GM18867 (cell line): ENCODE data around the gene DLL1.

Experiments used
- ATAC-seq: cut with Tn5 transposase; IDR thresholded peaks from one replicate; pipeline ENCODE4 v1.9.1; 2021; ENCODE audit warnings: mild to moderate bottlenecking, moderate library complexity; ENCODE audit not compliant: unreplicated experiment

Gene DLL1

DNA sequence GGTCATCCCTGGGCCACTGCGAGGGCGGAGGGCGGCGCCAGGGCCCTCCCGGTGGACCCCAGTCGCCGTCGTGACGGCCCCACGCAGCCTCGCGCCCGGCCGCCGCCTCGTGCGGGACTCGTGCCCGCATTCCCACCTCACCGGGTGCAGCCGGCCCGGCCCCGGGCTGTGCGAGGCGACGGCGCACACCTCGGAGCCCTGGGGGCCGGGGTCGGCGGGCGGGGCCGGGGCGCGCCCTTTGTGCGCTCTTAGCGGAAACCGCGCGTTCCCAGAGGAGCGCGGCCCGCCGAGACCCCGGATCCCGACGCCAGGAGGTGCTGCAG, 5.5 kb upstream of the DLL1 start:
- ATAC-seq: no peak

DNA sequence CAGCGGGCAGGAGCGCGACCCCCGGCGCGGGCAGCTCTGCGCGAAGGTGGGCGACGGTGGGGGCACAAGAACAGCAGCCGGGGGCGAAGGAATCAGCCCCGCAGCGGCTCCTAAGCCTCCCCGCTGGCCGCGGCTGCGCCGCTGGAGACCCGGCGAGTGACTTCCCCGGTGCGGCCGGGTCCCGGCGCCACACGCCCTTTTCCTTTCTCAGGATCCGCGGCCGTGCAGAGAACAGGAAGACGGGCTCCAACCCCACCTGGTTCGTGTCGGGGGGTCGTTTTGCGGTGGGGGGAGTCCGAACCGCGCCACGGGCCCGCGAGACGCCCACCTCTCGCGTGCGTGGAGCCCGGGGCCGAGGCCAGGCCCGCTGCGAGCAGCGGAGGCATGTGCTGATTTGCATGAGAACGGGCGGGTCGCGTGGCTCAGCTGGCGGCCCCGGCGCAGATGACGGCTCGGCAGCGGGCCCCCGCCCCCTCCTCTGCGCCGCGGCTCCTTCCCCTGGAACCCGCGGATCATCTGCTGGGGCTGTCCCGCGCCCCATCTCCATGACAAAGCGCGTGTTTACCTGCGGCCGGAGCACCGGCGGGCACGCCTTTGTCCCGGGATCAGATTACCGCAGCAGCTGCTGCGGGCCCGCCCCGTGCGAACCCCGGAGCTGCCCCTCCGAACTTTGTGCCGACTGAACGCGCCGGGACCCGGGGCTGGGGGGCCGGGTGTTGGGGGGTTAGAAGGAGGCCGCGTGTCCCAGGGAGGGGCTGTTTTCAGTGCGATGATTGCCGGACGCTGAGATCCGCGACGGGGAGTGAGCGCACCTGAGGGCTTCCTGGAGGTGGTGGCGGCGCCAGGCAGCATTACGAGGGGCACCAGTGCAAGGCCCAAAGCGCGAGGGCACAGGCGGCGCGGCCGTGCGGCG, 4.9 kb upstream of the DLL1 start:
- peak; percentile 64 for ATAC-seq

DNA sequence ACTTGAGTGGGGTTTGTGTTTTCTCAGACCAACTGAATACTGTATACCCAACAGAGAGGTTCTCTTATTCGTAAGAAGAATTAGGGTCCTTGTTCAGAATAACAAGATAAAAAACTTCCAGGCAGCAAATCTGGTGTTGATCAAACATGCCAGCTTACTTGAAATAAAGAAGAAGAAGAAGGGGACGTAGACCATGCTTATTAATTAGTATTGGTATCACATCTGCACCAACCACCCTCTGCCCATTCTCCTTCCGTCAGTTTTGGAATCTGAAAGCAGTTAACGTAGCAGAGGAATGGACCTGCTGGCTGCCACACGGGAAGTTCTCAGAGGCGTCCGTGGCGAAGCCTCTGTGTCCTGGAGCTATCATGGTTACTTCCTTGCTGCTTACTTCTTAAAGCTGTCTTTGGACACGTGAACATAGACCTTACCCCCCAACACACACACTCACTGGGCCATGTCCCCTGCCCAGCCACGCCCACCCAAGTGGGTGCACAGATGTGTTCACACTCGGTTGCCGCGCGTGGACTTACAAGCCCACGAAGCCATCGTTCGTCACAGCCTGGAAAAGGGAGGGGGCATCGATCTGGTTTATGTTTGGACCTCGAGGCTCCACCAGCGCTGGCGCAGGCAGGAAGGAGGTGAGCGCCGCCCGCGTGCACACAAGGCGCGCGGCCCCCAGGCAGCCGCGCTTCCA, 4.1 kb upstream of the DLL1 start:
- no peak for ATAC-seq

DNA sequence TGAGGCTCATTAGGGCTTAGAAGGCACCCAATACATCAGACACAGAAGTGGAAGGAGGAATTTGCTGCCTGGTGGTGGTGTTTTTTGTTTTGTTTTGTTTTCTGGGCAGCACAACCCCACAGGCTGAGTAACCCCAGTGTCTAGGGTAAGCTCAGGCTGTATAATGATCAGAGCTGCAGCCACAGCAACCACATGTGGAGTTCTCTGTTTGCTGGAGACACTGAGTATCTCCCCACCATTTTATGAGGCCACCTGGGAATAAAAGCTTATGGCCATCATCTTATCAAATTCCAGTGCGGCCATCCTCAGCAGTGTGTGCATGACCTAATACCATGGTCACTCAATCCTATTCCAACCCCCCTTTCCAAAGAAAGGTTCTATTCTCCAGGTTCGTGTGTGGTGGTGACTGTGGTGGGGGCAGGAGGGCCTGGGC, 3.4 kb upstream of the DLL1 start:
- no peak for ATAC-seq

DNA sequence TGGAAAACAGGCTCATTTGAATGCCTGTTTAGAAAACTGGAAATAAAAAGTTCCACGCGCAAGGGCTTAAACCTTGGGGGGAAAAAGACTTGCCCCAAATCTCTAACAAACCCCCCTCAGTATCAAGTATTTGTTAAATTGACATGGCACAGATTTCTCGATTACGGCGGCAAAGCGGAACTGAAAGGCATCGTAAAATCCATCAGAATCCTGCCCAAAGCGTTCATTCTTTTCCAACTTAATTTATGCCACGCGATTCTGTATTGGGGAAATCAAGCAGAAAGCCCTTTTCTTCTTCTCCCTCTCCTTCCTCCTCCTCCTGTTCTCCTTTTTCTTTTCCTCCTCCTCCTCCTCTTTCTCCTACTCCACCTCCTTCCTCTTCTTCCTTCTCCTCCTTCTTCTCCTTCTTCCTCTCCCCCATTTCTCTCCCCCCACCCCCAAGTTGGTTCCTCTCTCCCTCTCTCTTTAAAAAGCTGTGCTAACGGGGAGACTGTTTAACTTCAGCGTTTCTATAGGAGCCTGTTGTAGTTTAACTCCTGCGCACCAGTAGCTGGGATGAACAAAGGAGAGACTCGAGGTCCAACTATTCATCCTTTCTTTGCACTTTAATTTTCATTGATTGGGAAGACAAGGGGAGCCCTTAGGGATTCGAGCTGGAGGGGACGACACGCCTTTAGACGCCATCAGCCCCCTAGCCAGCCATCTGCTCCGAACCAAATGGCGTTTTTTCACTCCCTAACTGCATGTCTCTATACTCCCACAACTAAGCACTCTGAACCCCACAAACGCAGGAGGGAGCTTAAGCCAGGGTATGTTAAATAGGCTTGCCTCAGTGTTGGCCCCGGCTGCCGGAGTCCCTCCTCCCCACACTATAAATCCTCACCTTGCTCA, 2.7 kb upstream of the DLL1 start:
- ATAC-seq: no peak

DNA sequence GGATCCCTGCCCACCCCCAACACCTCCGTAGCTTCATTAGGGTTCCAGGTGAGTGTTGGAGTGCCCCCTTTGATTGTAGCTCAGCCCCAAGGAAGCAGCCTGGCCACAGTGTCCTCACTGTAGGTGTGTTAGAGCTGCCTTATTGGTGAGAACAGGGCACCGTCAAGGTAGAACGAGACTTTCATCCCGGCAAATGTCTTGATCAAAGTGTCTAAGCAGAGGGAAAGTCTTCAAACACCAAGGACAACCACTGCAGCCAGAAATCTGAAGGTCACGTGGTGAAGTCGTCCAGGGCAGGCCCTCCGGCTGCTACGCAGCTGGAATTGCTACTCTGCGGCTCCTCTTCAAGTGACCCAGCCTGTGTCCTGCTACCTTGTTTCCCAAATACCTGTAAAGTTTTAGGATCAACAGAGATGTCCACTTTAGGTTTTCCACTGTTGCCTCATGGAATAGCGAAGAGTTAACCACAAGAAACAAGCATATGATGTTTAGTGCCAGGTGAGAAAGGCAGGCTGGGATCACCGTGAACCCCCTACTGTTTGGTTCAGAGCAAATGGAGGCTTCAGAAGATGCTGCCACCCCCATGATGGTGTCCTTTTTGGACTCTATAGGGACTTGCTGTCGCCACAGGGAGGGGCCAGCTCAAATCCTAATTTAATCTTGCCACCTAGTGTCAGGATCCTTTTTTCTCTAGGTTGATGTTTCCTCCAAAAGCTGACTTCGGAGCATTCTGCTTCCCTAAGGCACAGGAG, 1.7 kb upstream of the DLL1 start:
- no peak for ATAC-seq

DNA sequence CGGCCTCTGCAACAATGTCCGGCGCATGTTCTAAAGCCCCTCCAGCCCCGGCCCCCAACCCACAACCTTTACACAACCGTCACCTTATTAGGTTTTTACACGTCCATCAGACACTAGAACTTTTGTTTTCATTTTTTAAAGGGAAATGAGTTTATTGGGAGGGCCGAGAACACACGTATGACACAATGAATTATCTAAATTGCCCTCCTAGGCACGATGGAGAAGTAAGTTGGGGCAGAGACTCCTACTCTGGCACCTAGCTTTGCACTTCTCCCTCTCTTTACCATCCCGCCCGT, 1.2 kb upstream of the DLL1 start:
- ATAC-seq: no peak

DNA sequence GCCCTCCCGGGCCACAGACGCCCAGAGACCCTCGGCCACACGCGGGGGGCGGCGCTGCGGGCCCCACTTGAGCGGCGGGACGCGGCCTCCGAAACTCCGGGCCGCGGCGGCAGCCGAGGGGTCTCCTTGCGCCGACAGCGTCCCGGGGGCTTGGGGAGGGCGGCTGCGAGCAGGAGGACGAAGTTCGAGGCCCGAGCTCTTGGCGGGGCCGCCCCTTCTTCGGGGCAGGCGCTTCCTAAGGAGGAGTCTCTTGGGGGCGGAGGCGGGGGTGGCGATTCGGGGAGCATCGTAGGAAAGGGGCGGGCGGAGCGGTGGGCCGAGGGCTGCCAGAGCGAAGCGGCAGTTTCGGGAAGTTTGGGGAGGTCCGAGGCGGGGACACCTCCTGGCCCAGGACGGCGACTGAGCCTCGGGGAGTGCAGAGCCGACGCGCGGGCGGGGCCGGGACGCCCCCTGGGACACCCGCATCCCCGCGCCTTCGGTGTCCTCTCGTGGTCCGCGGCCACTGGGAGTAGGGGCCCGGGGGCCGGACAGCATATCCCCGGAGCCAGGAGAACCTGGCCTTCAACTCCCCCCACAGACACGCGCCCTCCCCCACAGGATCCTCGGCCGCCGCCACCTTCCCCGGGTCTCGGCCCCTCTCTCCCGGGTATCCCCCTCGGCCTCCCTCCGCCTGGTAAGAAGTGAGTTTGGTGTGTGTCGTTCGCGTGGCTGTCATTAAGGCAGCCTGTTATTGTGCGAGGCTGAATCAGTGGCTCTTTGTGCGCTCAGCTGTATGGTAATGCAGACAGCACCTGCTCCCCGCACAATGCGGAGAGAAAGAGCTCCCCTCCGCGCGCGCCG, 613 bp upstream of the DLL1 start:
- peak; percentile 38 for ATAC-seq

DNA sequence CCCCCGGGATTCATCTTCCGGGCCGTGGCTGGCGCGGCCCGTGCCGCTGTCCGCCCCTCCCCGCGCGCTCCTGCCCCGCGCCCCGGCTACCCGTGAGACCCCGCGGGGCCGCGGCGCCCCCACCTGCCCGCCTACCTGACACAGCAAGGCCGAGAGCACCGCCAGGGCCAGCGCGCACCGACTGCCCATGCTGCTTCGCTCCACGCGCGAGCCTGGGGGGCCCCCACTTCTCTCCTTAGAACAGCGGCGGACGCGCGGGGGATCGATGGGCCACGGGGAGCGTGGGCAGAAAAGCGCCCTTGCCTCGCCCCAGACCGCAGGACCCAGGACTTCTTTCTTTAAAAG, 955 bp downstream of the DLL1 start:
- ATAC-seq: no peak

DNA sequence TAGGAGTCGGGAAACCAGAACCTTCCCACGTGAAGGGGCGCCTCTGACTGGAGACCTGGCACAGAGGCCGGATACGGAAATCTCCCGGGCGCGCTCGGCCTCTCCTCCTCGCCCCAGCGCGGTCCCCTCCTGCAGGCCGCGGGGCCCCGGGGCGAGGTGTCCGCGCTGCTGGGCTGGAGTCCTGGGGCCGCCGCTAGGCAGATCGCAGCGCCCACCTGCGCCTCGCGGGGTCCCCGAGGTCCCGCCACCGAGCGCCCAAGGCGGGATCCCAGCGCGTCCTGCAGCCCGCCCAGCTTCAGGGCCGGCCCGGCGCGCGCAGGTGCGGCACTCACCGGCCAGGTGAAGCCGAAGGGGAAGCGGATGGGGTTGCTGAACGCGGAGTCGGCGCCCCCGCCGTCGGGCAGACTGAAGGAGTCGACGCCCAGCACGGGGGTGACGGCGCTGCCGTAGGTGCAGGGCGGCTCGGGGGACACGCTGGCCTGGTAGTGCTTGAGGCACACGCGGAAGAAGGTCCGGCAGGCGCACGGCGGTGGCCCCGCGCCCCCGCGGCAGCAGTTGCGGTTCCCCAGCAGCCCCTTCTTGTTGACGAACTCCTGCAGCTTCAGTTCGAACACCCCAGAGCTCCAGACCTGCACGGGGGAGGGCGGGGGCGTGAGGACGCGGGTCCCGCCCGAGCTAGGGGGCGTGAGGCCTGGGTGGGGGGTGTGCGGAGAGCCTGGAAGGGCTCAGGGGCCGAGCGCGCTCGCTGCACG, 1.5 kb downstream of the DLL1 start:
- no peak for ATAC-seq

DNA sequence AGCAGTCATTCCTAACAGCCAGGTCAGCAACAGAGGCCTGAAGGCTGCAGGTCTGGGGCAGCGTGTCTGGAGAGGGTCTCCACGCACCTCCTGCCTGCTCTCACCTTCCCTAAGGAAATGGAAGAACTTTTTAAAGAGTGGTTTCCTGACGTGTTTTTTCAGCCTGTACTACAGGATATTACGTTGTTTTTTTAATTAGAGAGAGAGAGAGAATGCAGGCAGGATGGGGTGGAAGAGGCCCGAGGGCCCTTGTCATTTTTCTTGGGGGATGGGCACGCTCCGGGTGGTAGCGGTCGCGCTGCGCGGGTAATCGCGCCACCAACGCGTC, 2.1 kb downstream of the DLL1 start:
- ATAC-seq: no peak

DNA sequence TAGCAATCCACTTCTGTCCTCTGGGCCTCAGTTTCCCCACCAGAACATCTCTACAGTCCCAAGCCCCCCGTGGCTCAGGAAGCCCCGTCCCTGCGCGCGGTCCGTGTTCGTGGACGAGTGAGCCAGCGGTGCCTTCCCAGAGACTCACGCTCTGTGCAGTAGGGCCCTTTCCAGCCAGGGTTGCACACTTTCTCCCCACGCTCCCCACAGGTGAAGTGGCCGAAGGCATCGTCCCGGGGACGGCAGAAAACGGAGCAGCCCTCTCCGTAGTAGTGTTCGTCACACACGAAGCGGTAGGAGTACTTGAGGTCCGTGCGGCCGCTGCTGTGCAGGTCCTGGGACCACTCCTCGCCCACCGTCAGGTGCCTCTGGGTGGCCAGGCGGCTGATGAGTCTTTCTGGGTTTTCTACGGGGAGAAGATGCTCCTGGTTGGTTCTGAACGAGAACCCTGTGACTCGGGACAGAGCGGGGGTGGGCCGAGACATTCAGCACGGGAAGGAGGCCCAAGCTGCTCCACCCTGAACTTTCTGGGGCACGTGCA, 2.7 kb downstream of the DLL1 start:
- no peak for ATAC-seq

DNA sequence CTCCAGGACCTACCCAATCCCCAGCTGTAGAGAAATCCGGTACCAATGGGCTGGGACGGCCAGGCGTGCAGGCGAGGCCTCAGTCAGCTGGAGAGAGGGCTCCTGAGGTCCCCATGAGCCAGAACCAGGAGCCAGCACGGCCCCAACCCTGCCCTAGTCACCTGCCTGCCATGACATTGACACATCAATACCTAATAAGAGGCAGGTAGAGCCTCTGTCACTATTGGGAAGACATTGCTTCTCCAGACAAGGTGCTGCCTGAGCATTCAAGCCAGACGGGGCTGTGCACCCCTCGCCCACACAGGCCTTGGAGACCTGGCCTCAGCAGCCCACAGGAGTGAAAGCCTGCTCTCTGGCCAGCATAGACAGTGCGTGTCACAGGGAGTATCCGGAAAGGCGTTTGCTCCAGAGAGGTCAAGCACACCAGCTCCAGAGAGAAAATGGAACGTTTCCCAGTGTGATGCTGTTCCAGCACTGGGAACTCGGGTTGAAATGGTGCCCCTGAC, 3.5 kb downstream of the DLL1 start:
- no peak for ATAC-seq

DNA sequence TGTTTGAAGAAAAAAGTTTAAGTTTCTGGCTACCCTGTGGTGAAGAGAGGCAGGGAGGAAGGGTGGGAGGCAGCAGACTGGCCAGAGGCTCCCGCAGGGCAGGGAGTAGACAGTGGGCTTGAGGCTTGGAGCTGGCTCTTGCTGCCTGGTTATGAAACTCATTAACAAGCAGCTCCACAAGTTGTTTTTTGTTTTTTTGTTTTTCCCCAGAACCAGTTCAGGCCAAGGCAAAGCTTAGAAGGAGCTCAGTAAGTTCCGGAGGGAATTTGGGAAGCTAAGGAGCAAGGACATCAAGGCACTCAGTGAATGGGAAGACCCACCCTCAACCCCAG, 4.0 kb downstream of the DLL1 start:
- ATAC-seq: no peak

DNA sequence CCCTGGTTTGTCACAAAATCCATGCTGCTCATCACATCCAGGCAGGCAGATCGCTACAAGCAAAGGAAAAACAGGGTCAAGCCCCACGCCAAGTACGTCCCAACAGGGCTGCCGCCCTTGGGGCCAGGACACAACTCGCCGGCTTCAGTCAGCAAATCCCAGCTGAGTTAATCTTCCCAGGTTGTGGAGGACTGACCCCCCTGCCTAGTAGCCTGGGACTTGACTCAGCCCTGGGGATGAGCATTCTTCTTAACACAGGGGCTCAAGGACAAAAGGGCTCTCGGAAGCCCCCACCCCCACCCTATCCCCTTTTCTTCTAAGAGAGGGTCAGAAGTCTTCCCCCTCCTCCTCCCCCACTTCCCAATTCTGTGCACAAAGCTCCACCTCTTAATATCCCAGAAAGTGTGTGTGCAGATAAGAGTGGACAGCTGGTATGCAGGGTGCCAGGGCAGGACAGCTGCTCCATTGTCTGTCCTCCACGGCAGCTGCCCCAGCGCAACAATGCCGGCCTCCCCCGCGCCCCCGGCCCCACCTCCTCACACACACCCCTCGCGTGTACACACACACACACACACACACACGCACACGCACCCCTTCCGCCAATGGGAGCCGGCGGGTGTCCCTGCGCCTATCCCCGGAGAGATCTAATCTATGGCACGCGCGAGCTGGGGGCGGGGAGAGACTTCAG, 4.5 kb downstream of the DLL1 start:
- ATAC-seq: no peak

DNA sequence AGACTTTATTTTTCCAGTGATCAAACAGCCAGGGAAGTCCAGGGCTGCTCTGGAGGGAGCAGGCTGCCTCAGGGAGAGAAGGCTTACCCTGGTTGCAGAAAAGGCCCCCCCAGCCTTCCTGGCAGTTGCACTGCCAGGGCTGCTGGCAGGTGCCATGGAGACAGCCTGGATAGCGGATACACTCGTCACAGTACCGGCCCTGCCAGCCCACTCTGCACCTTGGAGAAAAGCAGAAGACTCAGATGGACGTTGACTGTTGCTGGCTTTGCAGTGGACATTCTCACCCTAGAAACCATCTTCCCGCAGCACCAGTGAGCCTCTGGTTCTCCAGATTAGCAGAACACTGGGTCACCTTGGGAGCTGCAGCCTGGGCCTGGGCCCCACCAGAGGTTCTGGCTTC, 5.4 kb downstream of the DLL1 start:
- no peak for ATAC-seq

DNA sequence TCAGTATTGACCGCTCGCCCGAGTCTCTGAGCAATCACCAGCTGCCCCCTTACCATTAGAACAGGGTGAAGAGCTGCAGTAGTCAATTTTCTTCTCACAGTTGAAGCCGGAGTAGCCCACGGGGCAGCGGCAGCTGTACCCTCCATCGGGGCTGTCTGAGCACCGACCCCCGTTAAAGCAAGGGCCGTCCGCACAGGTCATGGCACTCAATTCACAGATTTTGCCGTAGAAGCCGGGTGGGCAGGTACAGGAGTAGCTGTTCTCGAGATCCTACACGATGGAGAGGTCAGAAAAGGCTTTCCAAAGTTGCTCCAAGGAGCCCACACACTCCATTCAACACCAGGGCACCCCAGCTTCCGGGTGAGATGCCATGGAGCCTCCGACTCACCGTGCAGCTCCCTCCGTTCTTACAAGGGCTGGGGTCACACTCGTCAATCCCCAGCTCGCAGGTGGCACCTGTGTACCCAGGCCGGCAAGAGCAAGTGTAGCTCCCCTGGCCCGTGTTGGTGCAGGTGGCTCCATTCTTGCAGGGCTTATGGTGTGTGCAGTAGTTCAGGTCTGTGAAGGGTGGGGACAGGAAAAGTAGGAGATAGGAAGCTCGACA, 5.9 kb downstream of the DLL1 start:
- no peak for ATAC-seq

DNA sequence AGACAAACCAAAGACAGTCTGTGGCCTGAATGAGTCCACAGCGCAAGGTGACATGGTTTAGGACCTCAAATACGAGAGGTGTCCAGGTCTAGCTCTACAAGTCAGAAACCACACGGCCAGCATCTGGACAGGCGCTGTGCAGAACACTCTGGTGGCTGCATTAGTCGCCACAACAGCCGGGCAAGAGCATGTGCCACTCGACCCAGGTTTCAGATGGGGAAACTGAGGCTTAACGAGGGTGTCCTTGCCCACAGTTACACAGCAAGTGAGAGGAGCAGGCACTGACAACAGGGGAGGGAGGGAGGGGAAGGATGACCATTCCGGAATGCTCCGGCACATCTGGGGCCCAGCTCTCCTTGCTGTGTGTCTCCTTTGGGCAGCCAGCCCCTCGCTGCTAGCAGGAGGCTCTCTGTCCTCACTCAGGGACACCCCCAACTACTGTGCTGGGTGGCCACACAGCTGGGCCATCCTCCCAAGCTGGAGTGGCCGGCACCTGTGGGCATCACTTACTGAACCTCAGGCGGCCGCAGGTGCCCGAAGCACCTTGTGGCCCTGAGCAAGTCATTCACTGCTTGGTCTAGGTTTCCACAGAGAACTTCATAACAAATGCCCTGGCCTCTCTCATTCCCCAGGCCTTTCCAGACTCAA, 6.6 kb downstream of the DLL1 start:
- no peak for ATAC-seq
